ENCODE data around the gene NTRK2.

The NTRK2 gene

GRCh38 chr9:84926793-84927192 is 257.3 kb downstream of the NTRK2 start:
- Histone ChIP-seq H3K4me1 (ENCODE audit: control insufficient read depth, insufficient read depth, low read length) (no peaks in the 10 kb centered on the region), H3K9me3 (ENCODE audit: control insufficient read depth, insufficient read depth, low read depth, low read length) (no peaks in the 10 kb centered on the region), H3K27ac (ENCODE audit: extremely low read depth, low read depth, low read length) (no peak overlapping the region), H3K36me3 (ENCODE audit: control insufficient read depth in 2 of 2, insufficient read depth in 1 of 2, low read length in 2 of 2) (no peaks in the 10 kb centered on the region), H3K4me3 (ENCODE audit: low read depth, low read length) (no peak overlapping the region)
- ChIA-PET CTCF (no interaction called here), POLR2A (no interaction called here)
- TF ChIP-seq ZNF214 (tag by site-specific recombination; IDR thresholded peaks at IDR 0.05; ENCODE audit: borderline replicate concordance) (peak; percentile 99), ZFP3 (tag by site-specific recombination; IDR thresholded peaks at IDR 0.05; ENCODE audit: low read depth) (no peak)

GRCh38 chr9:84928419-84928818 is 258.9 kb downstream of the NTRK2 start:
- H3K4me1 ChIP-seq (ENCODE audit: control insufficient read depth, insufficient read depth, low read length): no peaks in the 10 kb centered on the region
- ChIA-PET CTCF (no interaction called here), POLR2A (no interaction called here)
- no peaks in the 10 kb centered on the region for H3K36me3 ChIP-seq (ENCODE audit: control insufficient read depth in 2 of 2, insufficient read depth in 1 of 2, low read length in 2 of 2)
- TF ChIP-seq SP7 (tag by site-specific recombination; IDR thresholded peaks at IDR 0.05) (no peak), MEIS1 (CRISPR knock-in tag; IDR thresholded peaks at IDR 0.05; ENCODE audit: borderline replicate concordance) (no peak), GLI2 (tag by site-specific recombination; IDR thresholded peaks at IDR 0.05; ENCODE audit: borderline replicate concordance, low read depth) (no peak), ZNF521 (tag by site-specific recombination; IDR thresholded peaks at IDR 0.05) (no peak), ZNF202 (tag by site-specific recombination; IDR thresholded peaks at IDR 0.05; ENCODE audit: borderline replicate concordance) (no peak), ZNF549 (tag by site-specific recombination; IDR thresholded peaks at IDR 0.05) (no peak), ZBTB26 (tag by site-specific recombination; optimal IDR thresholded peaks at IDR 0.05) (no peak), ZNF274 (IDR thresholded peaks at IDR 0.05; ENCODE audit: low read length) (no peak), ZNF274 (tag by site-specific recombination; IDR thresholded peaks at IDR 0.05; ENCODE audit: borderline replicate concordance) (no peak), ZNF792 (tag by site-specific recombination; IDR thresholded peaks at IDR 0.05) (no peak), ZNF704 (tag by site-specific recombination; IDR thresholded peaks at IDR 0.05) (no peak), ZSCAN16 (tag by site-specific recombination; IDR thresholded peaks at IDR 0.05) (no peak), ZNF777 (tag by site-specific recombination; IDR thresholded peaks at IDR 0.05; ENCODE audit: borderline replicate concordance) (no peak), ZNF350 (tag by site-specific recombination; IDR thresholded peaks at IDR 0.05) (no peak), GFI1B (tag by site-specific recombination; IDR thresholded peaks at IDR 0.05) (no peak), ZNF548 (tag by site-specific recombination; IDR thresholded peaks at IDR 0.05) (no peak)
- H3K9me3 ChIP-seq (ENCODE audit: control insufficient read depth, insufficient read depth, low read depth, low read length): no peaks in the 10 kb centered on the region
- no peak overlapping the region for H3K4me3 ChIP-seq (ENCODE audit: low read depth, low read length)
- no peak overlapping the region for H3K27ac ChIP-seq (ENCODE audit: extremely low read depth, low read depth, low read length)

GRCh38 chr9:84929068-84929467 is 259.5 kb downstream of the NTRK2 start:
- H3K27ac ChIP-seq (ENCODE audit: extremely low read depth, low read depth, low read length): no peak overlapping the region
- CTCF ChIA-PET: no interaction called here
- POLR2A ChIA-PET: no interaction called here
- no peak overlapping the region for H3K4me3 ChIP-seq (ENCODE audit: low read depth, low read length)
- H3K9me3 ChIP-seq (ENCODE audit: control insufficient read depth, insufficient read depth, low read depth, low read length): no peaks in the 10 kb centered on the region
- no peaks in the 10 kb centered on the region for H3K36me3 ChIP-seq (ENCODE audit: control insufficient read depth in 2 of 2, insufficient read depth in 1 of 2, low read length in 2 of 2)
- H3K4me1 ChIP-seq (ENCODE audit: control insufficient read depth, insufficient read depth, low read length): no peaks in the 10 kb centered on the region
- TF ChIP-seq ZNF658 (tag by site-specific recombination; IDR thresholded peaks at IDR 0.05) (no peak), PRDM2 (tag by site-specific recombination; IDR thresholded peaks at IDR 0.05; ENCODE audit: borderline replicate concordance) (no peak)

Measured in HEK293 (cell line).